Retinal pigment epithelial cell (primary cell): ENCODE results near the gene TOP2A.

ENCODE experiments used
- DNase-seq: peaks from one replicate; pipeline ENCODE4 v3.0.0-alpha.2; 2010; ENCODE audit warnings: low read depth
- H3K4me3 ChIP-seq: 2 replicates; pipeline ENCODE4 v1.5.1; 2011; ENCODE audit warnings: mild to moderate bottlenecking, low read length, control low read depth, moderate library complexity
- CTCF ChIP-seq: conservative IDR thresholded peaks from 2 replicates; pipeline ENCODE4 v1.5.1; 2011; ENCODE audit warnings: low read depth, low read length, control low read depth, inconsistent platforms

The TOP2A gene

GRCh38 chr17:40450175-40450574 is 32.5 kb upstream of the TOP2A start:
- DNase-seq: no peak
- no peak overlapping the region for H3K4me3 ChIP-seq
- peak; percentile 52 for TF ChIP-seq CTCF

- no peak overlapping the region for H3K4me3 ChIP-seq
- no peak for DNase-seq
- TF ChIP-seq CTCF: no peak
These were observed 31.1 kb upstream of the TOP2A start for GRCh38 chr17:40448639-40449261.

GRCh38 chr17:40448213-40448638 is 30.5 kb upstream of the TOP2A start:
- TF ChIP-seq CTCF: no peak
- H3K4me3 ChIP-seq: no peak overlapping the region
- no peak for DNase-seq

- DNase-seq: no peak
- H3K4me3 ChIP-seq: no peak overlapping the region
- TF ChIP-seq CTCF: no peak
These were observed 30.1 kb upstream of the TOP2A start for GRCh38 chr17:40447806-40448205.

- no peak overlapping the region for H3K4me3 ChIP-seq
- no peak for TF ChIP-seq CTCF
- DNase-seq: no peak
These were observed 29.5 kb upstream of the TOP2A start for GRCh38 chr17:40447148-40447644.

GRCh38 chr17:40445751-40446468 is 28.2 kb upstream of the TOP2A start:
- TF ChIP-seq CTCF: no peak
- no peak overlapping the region for H3K4me3 ChIP-seq
- DNase-seq: no peak
